ENCODE results near the gene IFNG. TPM values are rescaled to one million over a fixed set of nuclear protein-coding genes. Genes with fewer than 3 reads are reported as not detected.

The IFNG gene
- total RNA-seq, 1 experiment from 2014 or later: 0.44 TPM

- POLR2A ChIA-PET: no interaction called here
- CTCF ChIA-PET: no interaction called here
Measured at GRCh38 chr12:68135520-68135919, 24.0 kb downstream of the IFNG start.

More at GRCh38 chr12:68135520-68135919, 24.0 kb downstream of the IFNG start:
- Histone ChIP-seq H3K27me3 (ENCODE audit: insufficient read depth, low read length) (no peaks in the 10 kb centered on the region), H3K4me2 (ENCODE audit: low read length) (no peak overlapping the region), H3K4me3 (replicated peaks in 1 of 2; ENCODE audit: low read depth in 1 of 2, low read length in 2 of 2) (no peak overlapping the region), H2AFZ (ENCODE audit: low read depth, low read length, poor library complexity, severe bottlenecking) (no peak overlapping the region), H3K4me1 (ENCODE audit: control insufficient read depth in 1 of 2, insufficient read depth in 2 of 2, low read length in 2 of 2) (no peaks in the 10 kb centered on the region), H3K9me3 (ENCODE audit: control insufficient read depth in 1 of 2, insufficient read depth in 1 of 2, low read depth in 1 of 2, low read length in 2 of 2) (no peaks in the 10 kb centered on the region), H3K9me2 (ENCODE audit: insufficient read depth) (no peaks in the 10 kb centered on the region), H3K27ac (ENCODE audit: low read depth, low read length) (no peak overlapping the region), H3K79me2 (ENCODE audit: insufficient read depth, low read length) (no peaks in the 10 kb centered on the region), H3K9ac (ENCODE audit: low read length) (no peak overlapping the region), H4K20me1 (ENCODE audit: insufficient read depth) (no peaks in the 10 kb centered on the region), H3K36me3 (ENCODE audit: control insufficient read depth in 1 of 2, insufficient read depth in 2 of 2, low read length in 2 of 2) (no peaks in the 10 kb centered on the region)
- ATAC-seq (no peak), DNase-seq (ENCODE audit: low read depth, low spot score) (no peak)
- RAD21 ChIA-PET (ENCODE audit: low non-redundant PET in 1 of 2, low total read pairs in 2 of 2, uncharacterized antibody in 2 of 2, unreplicated experiment in 2 of 2): no interaction called here
- no TSS peak for BruUV-seq (replicated peaks)
- intact Hi-C loops (cut with micrococcal nuclease): no loop called here
- TF ChIP-seq SRF (IDR thresholded peaks at IDR 0.05; ENCODE audit: low read depth) (no peak), ZBTB33 (IDR thresholded peaks at IDR 0.05; ENCODE audit: extremely low read depth, insufficient replicate concordance, low read length) (no peak), ZFX (IDR thresholded peaks at IDR 0.05) (no peak), EZH2 (IDR thresholded peaks at IDR 0.05) (no peak), EGR1 (IDR thresholded peaks at IDR 0.05; ENCODE audit: low read depth) (no peak), ELF1 (IDR thresholded peaks at IDR 0.05; ENCODE audit: borderline replicate concordance, low read depth) (no peak), SP1 (IDR thresholded peaks at IDR 0.05; ENCODE audit: low read depth) (no peak), CTCF (IDR thresholded peaks at IDR 0.05 in 2 of 3, conservative IDR thresholded peaks at IDR 0.05 in 1 of 3; ENCODE audit: borderline replicate concordance in 1 of 3, insufficient read depth in 1 of 3, low read depth in 2 of 3, low read length in 2 of 3) (no peak), SIN3A (IDR thresholded peaks at IDR 0.05; ENCODE audit: low read depth) (no peak), POLR2A (IDR thresholded peaks at IDR 0.05; ENCODE audit: borderline replicate concordance, extremely low read depth, insufficient read depth, insufficient read length) (no peak), JUND (IDR thresholded peaks at IDR 0.05) (no peak), EZH2phosphoT487 (IDR thresholded peaks at IDR 0.05; ENCODE audit: borderline replicate concordance) (no peak), TCF7L2 (IDR thresholded peaks at IDR 0.05; ENCODE audit: borderline replicate concordance, extremely low read depth, insufficient read depth, insufficient read length) (no peak), RAD21 (IDR thresholded peaks at IDR 0.05; ENCODE audit: low read depth) (no peak)
